MCF 10A (cell line): ENCODE results near the gene DPEP3. TPM values are rescaled to one million over a fixed set of nuclear protein-coding genes. Genes with fewer than 3 reads are reported as not detected.

Experiments
- BruUV-seq: library from RNA; stranded (reverse); fragments of 400-500 nt; replicated peaks from 2 replicates; lab custom pipeline; 2021; lab: Mats Ljungman, UMichigan
- CTCF ChIA-PET: fragments of 300-600 bp; sonication (Branson Sonifier 250); formaldehyde crosslinking; extraction: SDS; loops from one replicate; lab custom pipeline; 2021; ENCODE audit warnings: antibody characterized with exemption, inconsistent platforms; lab: Yijun Ruan, JAX
- POLR2A ChIA-PET: fragments of 300-600, 350-650 bp; sonication (Branson Sonifier 250); formaldehyde crosslinking; extraction: SDS; loops from one replicate; lab custom pipeline; 2020; ENCODE audit warnings: antibody characterized with exemption, inconsistent platforms; lab: Yijun Ruan, JAX
- DNase-seq: peaks from one replicate; pipeline ENCODE4 v3.0.0-alpha.2; 2018; ENCODE audit not compliant: unreplicated experiment
- H3K27ac Mint-ChIP-seq: one replicate; pipeline ENCODE4 v1.8.0; 2022; ENCODE audit warnings: mild to moderate bottlenecking, low read depth, mixed read lengths; ENCODE audit not compliant: unreplicated experiment
- H3K27me3 Mint-ChIP-seq: one replicate; pipeline ENCODE4 v1.8.0; 2022; ENCODE audit warnings: mixed read lengths; ENCODE audit not compliant: insufficient read depth, unreplicated experiment
- H3K36me3 Mint-ChIP-seq: one replicate; pipeline ENCODE4 v1.8.0; 2022; ENCODE audit warnings: mild to moderate bottlenecking, moderate library complexity, mixed read lengths; ENCODE audit not compliant: insufficient read depth, unreplicated experiment
- H3K4me1 Mint-ChIP-seq: one replicate; pipeline ENCODE4 v1.8.0; 2022; ENCODE audit warnings: mixed read lengths; ENCODE audit not compliant: insufficient read depth, unreplicated experiment
- H3K4me3 Mint-ChIP-seq: one replicate; pipeline ENCODE4 v1.8.0; 2022; ENCODE audit warnings: mild to moderate bottlenecking, moderate library complexity, mixed read lengths; ENCODE audit not compliant: unreplicated experiment
- H3K9me3 Mint-ChIP-seq: one replicate; pipeline ENCODE4 v1.8.0; 2022; ENCODE audit warnings: mixed read lengths; ENCODE audit not compliant: unreplicated experiment
- intact Hi-C: fragments of 100-400 bp; cut with micrococcal nuclease; formaldehyde crosslinking; loops from 2 replicates; pipeline ENCODE4 v1.14.1; 2022
- total RNA-seq: library from RNA; stranded (reverse); gene quantifications from 2 replicates; pipeline ENCODE4 v1.2.3, GENCODE V29; 2022
- TF ChIP-seq, protein P1 (sequence below): fragments of 200-600 bp; IDR thresholded peaks from one replicate; pipeline ENCODE4 v1.8.0; 2022; ENCODE audit warnings: antibody characterized with exemption, mild to moderate bottlenecking; ENCODE audit not compliant: unreplicated experiment

DPEP3 gene
- total RNA-seq, 1 experiment from 2014 or later, result not detected

DNA sequence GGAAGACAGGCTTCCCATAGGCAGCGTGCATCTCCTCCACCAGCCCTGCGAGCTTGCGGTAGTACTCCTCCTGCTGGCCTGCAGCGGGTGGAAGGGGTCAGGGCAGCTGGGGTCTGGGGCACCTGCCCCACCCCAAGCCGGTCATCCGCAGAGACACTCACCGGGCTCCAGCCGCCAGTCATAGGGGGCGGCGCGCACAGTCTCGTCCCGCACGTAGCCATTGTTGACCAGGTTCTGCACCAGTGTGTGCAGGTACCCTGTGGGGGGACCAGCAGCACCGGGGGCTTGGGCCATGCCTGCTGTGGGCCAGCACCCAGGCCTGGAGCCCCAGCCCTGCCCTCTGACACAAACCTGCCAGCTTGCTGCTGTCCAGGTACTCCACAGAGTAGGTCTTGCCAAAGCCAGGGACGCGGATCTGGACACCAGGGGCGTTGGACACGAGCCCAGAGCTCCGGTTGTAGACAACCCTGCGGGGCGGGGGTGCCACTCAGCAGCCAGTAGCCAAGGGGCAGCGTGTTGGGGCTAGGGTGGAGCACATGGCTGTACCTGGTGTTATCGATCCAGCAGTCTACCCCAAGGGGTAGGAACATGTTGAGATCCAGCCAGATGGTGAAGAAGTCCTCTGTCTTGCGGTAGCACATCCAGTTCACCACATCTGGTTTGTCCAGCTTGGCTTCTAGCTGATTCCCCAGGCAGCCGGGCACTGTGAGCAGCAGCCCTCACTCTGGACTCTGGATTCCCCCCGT is 37.6 kb downstream of the DPEP3 start:
- ChIA-PET POLR2A (interaction anchor here (0.6 to 2.1 kb wide), 6 partner anchors 9 to 99 kb away, joined by 3 to 6 read pairs (median 4); no protein-coding TSS in a partner anchor), CTCF (interaction anchor here (0.6 to 1.3 kb wide), 9 partner anchors 11 to 128 kb away, joined by 3 to 5 read pairs (median 3); no protein-coding TSS in a partner anchor)
- peaks cover 5% of the 10 kb centered on the region for H3K4me1 Mint-ChIP-seq
- no peak overlapping the region for H3K4me3 Mint-ChIP-seq
- BruUV-seq, result no TSS peak
- intact Hi-C loops, result no loop called here
- no peak for DNase-seq
- H3K9me3 Mint-ChIP-seq, result no peaks in the 10 kb centered on the region
- peaks cover 73% of the 10 kb centered on the region for H3K36me3 Mint-ChIP-seq
- H3K27me3 Mint-ChIP-seq, result no peaks in the 10 kb centered on the region
- TF ChIP-seq, protein P1, sequence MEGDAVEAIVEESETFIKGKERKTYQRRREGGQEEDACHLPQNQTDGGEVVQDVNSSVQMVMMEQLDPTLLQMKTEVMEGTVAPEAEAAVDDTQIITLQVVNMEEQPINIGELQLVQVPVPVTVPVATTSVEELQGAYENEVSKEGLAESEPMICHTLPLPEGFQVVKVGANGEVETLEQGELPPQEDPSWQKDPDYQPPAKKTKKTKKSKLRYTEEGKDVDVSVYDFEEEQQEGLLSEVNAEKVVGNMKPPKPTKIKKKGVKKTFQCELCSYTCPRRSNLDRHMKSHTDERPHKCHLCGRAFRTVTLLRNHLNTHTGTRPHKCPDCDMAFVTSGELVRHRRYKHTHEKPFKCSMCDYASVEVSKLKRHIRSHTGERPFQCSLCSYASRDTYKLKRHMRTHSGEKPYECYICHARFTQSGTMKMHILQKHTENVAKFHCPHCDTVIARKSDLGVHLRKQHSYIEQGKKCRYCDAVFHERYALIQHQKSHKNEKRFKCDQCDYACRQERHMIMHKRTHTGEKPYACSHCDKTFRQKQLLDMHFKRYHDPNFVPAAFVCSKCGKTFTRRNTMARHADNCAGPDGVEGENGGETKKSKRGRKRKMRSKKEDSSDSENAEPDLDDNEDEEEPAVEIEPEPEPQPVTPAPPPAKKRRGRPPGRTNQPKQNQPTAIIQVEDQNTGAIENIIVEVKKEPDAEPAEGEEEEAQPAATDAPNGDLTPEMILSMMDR, result no peak
- H3K27ac Mint-ChIP-seq, result no peak overlapping the region

DNA sequence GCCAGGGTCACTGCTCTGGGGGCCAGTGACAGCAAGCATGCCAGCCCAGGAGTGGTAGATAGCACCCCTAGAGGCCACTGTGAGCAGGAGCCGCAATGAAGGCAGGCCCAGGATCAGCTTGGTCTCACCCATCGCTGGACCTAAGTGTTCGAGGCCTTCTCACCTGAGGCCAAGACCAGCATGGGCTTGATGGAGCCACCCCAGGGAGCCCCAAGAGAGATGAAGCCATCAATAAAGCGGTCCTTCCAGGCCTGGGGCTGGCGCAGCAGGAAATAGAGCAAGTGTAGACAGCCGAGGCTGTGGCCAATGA is 38.1 kb downstream of the DPEP3 start:
- TF ChIP-seq, protein P1, result peak; percentile 59
- no peak overlapping the region for H3K4me3 Mint-ChIP-seq
- H3K36me3 Mint-ChIP-seq, result peaks cover 69% of the 10 kb centered on the region
- CTCF ChIA-PET, result interaction anchor here (0.6 to 1.3 kb wide), 7 partner anchors 12 to 282 kb away, joined by 3 to 4 read pairs (median 3); partner anchors contain the start of gene ACD
- no peaks in the 10 kb centered on the region for H3K27me3 Mint-ChIP-seq
- intact Hi-C loops, result no loop called here
- POLR2A ChIA-PET, result interaction anchor here (0.6 to 2.8 kb wide), 7 partner anchors 10 to 98 kb away, joined by 3 to 11 read pairs (median 4); no protein-coding TSS in a partner anchor
- no TSS peak for BruUV-seq
- H3K27ac Mint-ChIP-seq, result no peak overlapping the region
- peaks cover 9% of the 10 kb centered on the region for H3K4me1 Mint-ChIP-seq
- no peaks in the 10 kb centered on the region for H3K9me3 Mint-ChIP-seq
- peak; percentile 52 for DNase-seq

DNA sequence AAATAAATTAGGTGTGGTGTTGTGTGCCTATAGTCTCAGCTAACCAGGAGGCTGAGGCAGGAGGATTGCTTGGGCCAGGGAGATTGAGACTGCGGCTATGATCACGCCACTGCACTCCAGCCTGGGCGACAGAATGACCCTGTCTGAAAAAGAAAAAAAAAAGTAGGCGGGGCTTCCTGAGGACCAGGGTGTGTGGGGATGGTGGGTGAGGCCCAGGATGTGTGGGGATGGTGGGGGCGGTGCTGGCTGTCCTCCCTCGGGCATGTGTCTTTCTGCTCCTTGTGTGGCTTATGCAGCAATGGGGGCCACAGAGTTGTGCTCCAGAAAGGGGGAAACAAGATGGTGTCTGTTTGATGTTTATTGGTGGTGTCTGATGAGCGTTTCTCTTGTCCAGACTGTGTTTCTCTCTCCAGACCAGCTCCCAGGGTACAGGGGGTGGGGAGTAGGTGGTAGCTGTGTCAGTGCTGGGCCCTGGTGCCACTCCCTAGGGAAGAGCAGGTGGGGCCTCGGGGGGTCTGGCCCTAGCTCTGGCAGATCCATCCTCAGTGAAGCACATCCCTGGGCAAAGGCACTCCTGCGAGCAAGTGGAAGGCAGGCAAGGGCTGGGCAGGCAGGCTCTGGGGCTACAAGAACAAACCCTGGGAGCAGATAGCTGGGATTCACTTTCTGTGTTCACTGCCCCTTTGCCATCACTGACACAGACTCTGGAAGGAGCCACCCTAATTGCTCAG is 38.7 kb downstream of the DPEP3 start:
- BruUV-seq, result no TSS peak
- peaks cover 69% of the 10 kb centered on the region for H3K36me3 Mint-ChIP-seq
- CTCF ChIA-PET, result interaction anchor here (0.6 to 1.6 kb wide), 9 partner anchors 8 to 282 kb away, joined by 3 to 4 read pairs (median 3); partner anchors contain the start of gene ACD
- no peak for DNase-seq
- no peak overlapping the region for H3K27ac Mint-ChIP-seq
- intact Hi-C loops, result no loop called here
- TF ChIP-seq, protein P1, result no peak
- no peaks in the 10 kb centered on the region for H3K9me3 Mint-ChIP-seq
- no peaks in the 10 kb centered on the region for H3K27me3 Mint-ChIP-seq
- POLR2A ChIA-PET, result interaction anchor here (0.6 to 2.8 kb wide), 7 partner anchors 10 to 98 kb away, joined by 3 to 11 read pairs (median 4); no protein-coding TSS in a partner anchor
- no peak overlapping the region for H3K4me3 Mint-ChIP-seq
- peaks cover 14% of the 10 kb centered on the region for H3K4me1 Mint-ChIP-seq
